GM23338 (cell line): ENCODE results near the gene MYO1D. TPM values are rescaled to one million over a fixed set of nuclear protein-coding genes. Genes with fewer than 3 reads are reported as not detected.

Experiments
- ATAC-seq: fragments of 200-7000 bp; cut with Tn5 transposase; 3 replicates; pipeline ENCODE4 v1.9.1; 2020
- DNase-seq: peaks from one replicate; pipeline ENCODE4 v3.0.0-alpha.2; 2015; ENCODE audit warnings: low spot score
- H2AFZ ChIP-seq: fragments of 200-600 bp; sonication (generic); 2 replicates; pipeline ENCODE4 v1.8.0; 2016; ENCODE audit warnings: antibody characterized with exemption, mild to moderate bottlenecking, moderate library complexity
- H3F3A ChIP-seq: fragments of 200-600 bp; sonication (generic); replicated peaks from 2 replicates; pipeline ENCODE4 v1.8.0; 2017; ENCODE audit warnings: antibody characterized with exemption, mixed run types, low read depth
- H3K27ac ChIP-seq: fragments of 200-600 bp; sonication (generic); 2 replicates; pipeline ENCODE4 v1.6.1; 2016; ENCODE audit warnings: low read depth
- H3K27me3 ChIP-seq: fragments of 200-600 bp; sonication (generic); 2 replicates; pipeline ENCODE4 v1.8.0; 2016; ENCODE audit warnings: mild to moderate bottlenecking, mixed run types, moderate library complexity; ENCODE audit not compliant: insufficient read depth
- H3K36me3 ChIP-seq: fragments of 200-600 bp; sonication (generic); 2 replicates; pipeline ENCODE4 v1.8.0; 2016; ENCODE audit warnings: mild to moderate bottlenecking; ENCODE audit not compliant: insufficient read depth
- H3K4me1 ChIP-seq: fragments of 200-600 bp; sonication (generic); 2 replicates; pipeline ENCODE4 v1.8.0; 2016; ENCODE audit warnings: mild to moderate bottlenecking, moderate library complexity; ENCODE audit not compliant: insufficient read depth
- H3K4me2 ChIP-seq: fragments of 200-600 bp; sonication (generic); 2 replicates; pipeline ENCODE4 v1.7.1; 2017; ENCODE audit warnings: mixed run types
- H3K4me3 ChIP-seq: fragments of 200-600 bp; sonication (generic); 2 replicates; pipeline ENCODE4 v1.6.1; 2016; ENCODE audit warnings: mixed run types
- H3K79me2 ChIP-seq: fragments of 200-600 bp; sonication (generic); replicated peaks from 2 replicates; pipeline ENCODE4 v1.8.0; 2017; ENCODE audit warnings: mild to moderate bottlenecking; ENCODE audit not compliant: insufficient read depth
- H3K9me2 ChIP-seq: fragments of 200-600 bp; sonication (generic); 2 replicates; pipeline ENCODE4 v1.8.0; 2017; ENCODE audit not compliant: insufficient read depth
- H4K20me1 ChIP-seq: fragments of 200-600 bp; sonication (generic); replicated peaks from 2 replicates; pipeline ENCODE4 v1.8.0; 2017; ENCODE audit warnings: mild to moderate bottlenecking; ENCODE audit not compliant: insufficient read depth
- H3K27ac Mint-ChIP-seq: 2 replicates; pipeline ENCODE4 v1.8.0; 2020; ENCODE audit warnings: inconsistent platforms, mild to moderate bottlenecking, moderate library complexity, mixed read lengths
- H3K27me3 Mint-ChIP-seq: 3 replicates; pipeline ENCODE4 v1.8.0; 2022; ENCODE audit warnings: low read depth, mild to moderate bottlenecking, moderate library complexity, mixed read lengths, inconsistent platforms; ENCODE audit not compliant: insufficient read depth, poor library complexity
- H3K36me3 Mint-ChIP-seq: 3 replicates; pipeline ENCODE4 v1.8.0; 2021; ENCODE audit warnings: low read depth, mild to moderate bottlenecking, inconsistent platforms, moderate library complexity, mixed read lengths
- H3K4me1 Mint-ChIP-seq: 3 replicates; pipeline ENCODE4 v1.8.0; 2020; ENCODE audit warnings: mild to moderate bottlenecking, inconsistent platforms, mixed read lengths
- H3K4me3 Mint-ChIP-seq: 3 replicates; pipeline ENCODE4 v1.8.0; 2021; ENCODE audit warnings: moderate library complexity, mild to moderate bottlenecking, inconsistent platforms, mixed read lengths
- H3K9me3 Mint-ChIP-seq: 3 replicates; pipeline ENCODE4 v1.8.0; 2020; ENCODE audit warnings: moderate library complexity, mild to moderate bottlenecking, inconsistent platforms, mixed read lengths
- EZH2phosphoT487 ChIP-seq: fragments of 200-600 bp; sonication (generic); IDR thresholded peaks from one replicate; pipeline ENCODE4 v1.8.1; 2018; ENCODE audit warnings: antibody characterized with exemption; ENCODE audit not compliant: unreplicated experiment
- JUNB ChIP-seq: IDR thresholded peaks from one replicate; pipeline ENCODE4 v1.6.1; 2016; ENCODE audit warnings: antibody characterized with exemption; ENCODE audit not compliant: unreplicated experiment
- POLR2AphosphoS5 ChIP-seq: IDR thresholded peaks from 2 replicates; pipeline ENCODE4 v1.6.1; 2016; ENCODE audit warnings: antibody characterized with exemption, low read depth
- STAT1 ChIP-seq: IDR thresholded peaks from one replicate; pipeline ENCODE4 v1.6.1; 2016; ENCODE audit warnings: antibody characterized with exemption; ENCODE audit not compliant: unreplicated experiment
- ZNF331 ChIP-seq: fragments of 250-450 bp; sonication (Bioruptor Pico); IDR thresholded peaks from 2 replicates; pipeline ENCODE4 v1.5.0; 2020; ENCODE audit warnings: low read depth, mild to moderate bottlenecking, moderate library complexity
- polyA plus RNA-seq: library from polyadenylated mRNA; unstranded; fragments of >200 nt; fragmentation: Nextera tagmentation; extraction: Ambion mirVana; gene quantifications from 2 replicates; pipeline ENCODE4 v1.2.1, GENCODE V29; 2016
- total RNA-seq: library from RNA; depleted of rRNA; stranded (reverse); fragments of >200 nt; shearing (Covaris generic); gene quantifications from 2 replicates; pipeline ENCODE4 v1.2.3, GENCODE V29; 2014
- TF ChIP-seq, protein P1 (sequence below), 2 experiments: fragments of 200-600 bp in 1 of 2; sonication (generic) in 1 of 2; conservative IDR thresholded peaks; 2 replicates each; pipeline versions ENCODE4 v1.5.1 to v1.6.1; 2016 to 2017; ENCODE audit warnings: antibody characterized with exemption in 2 of 2, low read depth in 2 of 2, mild to moderate bottlenecking in 2 of 2, moderate library complexity in 1 of 2
- TF ChIP-seq, protein P2 (sequence below): IDR thresholded peaks from 2 replicates; pipeline ENCODE4 v1.6.1; 2016; ENCODE audit warnings: antibody characterized with exemption
- TF ChIP-seq, protein P3 (sequence below): IDR thresholded peaks from one replicate; pipeline ENCODE4 v1.6.1; 2018; ENCODE audit warnings: antibody characterized with exemption; ENCODE audit not compliant: unreplicated experiment

The MYO1D gene
- total and polyA plus RNA-seq, 2 experiments from 2014 or later, result 8.6 to 28.6 TPM

DNA sequence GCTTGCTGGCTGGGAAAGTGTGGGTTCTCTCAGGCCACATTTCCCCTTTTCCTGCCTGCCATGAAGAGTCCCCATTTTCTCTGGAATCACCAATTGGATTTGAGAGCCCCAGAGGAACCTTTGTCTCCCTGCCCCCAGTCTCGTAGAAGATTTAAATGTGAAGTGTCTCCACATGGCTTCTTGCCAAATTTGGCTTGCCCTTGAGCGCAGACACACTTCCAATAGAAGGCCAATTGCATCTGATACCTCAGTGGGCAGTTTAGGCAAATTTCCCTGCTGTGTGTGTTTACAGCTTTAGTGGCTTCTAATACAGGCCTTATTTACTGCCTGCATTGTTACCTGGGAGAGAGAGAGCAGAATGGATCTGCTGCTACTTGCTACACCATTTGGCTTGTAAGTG is 360.5 kb downstream of the MYO1D start (continued):
- TF ChIP-seq, protein P1, sequence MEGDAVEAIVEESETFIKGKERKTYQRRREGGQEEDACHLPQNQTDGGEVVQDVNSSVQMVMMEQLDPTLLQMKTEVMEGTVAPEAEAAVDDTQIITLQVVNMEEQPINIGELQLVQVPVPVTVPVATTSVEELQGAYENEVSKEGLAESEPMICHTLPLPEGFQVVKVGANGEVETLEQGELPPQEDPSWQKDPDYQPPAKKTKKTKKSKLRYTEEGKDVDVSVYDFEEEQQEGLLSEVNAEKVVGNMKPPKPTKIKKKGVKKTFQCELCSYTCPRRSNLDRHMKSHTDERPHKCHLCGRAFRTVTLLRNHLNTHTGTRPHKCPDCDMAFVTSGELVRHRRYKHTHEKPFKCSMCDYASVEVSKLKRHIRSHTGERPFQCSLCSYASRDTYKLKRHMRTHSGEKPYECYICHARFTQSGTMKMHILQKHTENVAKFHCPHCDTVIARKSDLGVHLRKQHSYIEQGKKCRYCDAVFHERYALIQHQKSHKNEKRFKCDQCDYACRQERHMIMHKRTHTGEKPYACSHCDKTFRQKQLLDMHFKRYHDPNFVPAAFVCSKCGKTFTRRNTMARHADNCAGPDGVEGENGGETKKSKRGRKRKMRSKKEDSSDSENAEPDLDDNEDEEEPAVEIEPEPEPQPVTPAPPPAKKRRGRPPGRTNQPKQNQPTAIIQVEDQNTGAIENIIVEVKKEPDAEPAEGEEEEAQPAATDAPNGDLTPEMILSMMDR (conservative IDR thresholded peaks at IDR 0.05; ENCODE audit: low read depth in 2 of 2), result no peak
- TF ChIP-seq ZNF331, result no peak
- no peak for TF ChIP-seq POLR2AphosphoS5
- TF ChIP-seq, protein P2, sequence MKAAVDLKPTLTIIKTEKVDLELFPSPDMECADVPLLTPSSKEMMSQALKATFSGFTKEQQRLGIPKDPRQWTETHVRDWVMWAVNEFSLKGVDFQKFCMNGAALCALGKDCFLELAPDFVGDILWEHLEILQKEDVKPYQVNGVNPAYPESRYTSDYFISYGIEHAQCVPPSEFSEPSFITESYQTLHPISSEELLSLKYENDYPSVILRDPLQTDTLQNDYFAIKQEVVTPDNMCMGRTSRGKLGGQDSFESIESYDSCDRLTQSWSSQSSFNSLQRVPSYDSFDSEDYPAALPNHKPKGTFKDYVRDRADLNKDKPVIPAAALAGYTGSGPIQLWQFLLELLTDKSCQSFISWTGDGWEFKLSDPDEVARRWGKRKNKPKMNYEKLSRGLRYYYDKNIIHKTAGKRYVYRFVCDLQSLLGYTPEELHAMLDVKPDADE, result no peak
- no peak for TF ChIP-seq JUNB
- no peak for TF ChIP-seq EZH2phosphoT487
- no peak for TF ChIP-seq STAT1
- TF ChIP-seq, protein P3, sequence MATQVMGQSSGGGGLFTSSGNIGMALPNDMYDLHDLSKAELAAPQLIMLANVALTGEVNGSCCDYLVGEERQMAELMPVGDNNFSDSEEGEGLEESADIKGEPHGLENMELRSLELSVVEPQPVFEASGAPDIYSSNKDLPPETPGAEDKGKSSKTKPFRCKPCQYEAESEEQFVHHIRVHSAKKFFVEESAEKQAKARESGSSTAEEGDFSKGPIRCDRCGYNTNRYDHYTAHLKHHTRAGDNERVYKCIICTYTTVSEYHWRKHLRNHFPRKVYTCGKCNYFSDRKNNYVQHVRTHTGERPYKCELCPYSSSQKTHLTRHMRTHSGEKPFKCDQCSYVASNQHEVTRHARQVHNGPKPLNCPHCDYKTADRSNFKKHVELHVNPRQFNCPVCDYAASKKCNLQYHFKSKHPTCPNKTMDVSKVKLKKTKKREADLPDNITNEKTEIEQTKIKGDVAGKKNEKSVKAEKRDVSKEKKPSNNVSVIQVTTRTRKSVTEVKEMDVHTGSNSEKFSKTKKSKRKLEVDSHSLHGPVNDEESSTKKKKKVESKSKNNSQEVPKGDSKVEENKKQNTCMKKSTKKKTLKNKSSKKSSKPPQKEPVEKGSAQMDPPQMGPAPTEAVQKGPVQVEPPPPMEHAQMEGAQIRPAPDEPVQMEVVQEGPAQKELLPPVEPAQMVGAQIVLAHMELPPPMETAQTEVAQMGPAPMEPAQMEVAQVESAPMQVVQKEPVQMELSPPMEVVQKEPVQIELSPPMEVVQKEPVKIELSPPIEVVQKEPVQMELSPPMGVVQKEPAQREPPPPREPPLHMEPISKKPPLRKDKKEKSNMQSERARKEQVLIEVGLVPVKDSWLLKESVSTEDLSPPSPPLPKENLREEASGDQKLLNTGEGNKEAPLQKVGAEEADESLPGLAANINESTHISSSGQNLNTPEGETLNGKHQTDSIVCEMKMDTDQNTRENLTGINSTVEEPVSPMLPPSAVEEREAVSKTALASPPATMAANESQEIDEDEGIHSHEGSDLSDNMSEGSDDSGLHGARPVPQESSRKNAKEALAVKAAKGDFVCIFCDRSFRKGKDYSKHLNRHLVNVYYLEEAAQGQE, result no peak

DNA sequence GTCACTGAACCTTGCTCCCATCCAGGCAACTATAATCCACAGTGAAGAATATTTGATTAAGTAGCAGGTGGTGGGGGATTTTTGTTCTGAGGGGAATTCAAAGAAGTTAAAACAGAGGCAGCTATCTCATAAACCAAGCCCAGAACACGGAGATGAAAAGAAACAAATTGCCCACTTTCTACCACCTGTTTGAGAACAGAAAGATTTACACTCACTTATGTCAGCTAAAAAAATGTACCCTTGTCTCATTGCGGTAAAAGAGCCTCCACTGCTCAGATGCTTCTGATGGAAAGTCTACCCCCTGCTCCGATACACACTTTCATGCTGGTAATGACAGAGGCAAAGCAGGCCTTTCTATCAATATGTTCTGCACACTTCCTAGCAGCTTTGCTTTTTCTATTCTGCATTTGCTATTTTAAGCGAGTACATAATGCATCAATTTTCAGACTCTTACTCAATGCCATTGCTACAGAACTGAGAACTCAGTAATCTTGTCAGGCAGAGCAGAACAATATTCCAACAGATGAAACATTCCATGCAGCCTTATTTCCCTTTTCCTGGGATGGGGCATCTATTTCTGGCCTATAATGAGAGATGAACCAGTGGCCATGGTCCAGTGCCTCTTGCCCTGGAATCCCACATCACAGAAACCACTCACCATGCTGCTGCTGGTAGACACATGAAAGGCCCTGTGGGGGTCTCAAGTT is 361.1 kb downstream of the MYO1D start:
- peaks cover 57% of the 10 kb centered on the region for H3K4me1 Mint-ChIP-seq
- H3K36me3 Mint-ChIP-seq, result no peaks in the 10 kb centered on the region
- peak overlapping the region; percentile 59; the same call in 1 of the 2 replicates for H3K4me2 ChIP-seq

More for the DNA sequence above, 361.1 kb downstream of the MYO1D start:
- peak overlapping the region; percentile 21; the same call in 1 of the 2 replicates for H2AFZ ChIP-seq
- no peaks in the 10 kb centered on the region for H3K9me2 ChIP-seq
- Mint-ChIP-seq H3K9me3 (no peaks in the 10 kb centered on the region), H3K27me3 (peaks cover 16% of the 10 kb centered on the region), H3K4me3 (no peak overlapping the region), H3K27ac (peak overlapping the region; percentile 74; the same call in 1 of the 2 replicates)
- H3K36me3 ChIP-seq, result no peaks in the 10 kb centered on the region
- TF ChIP-seq, protein P2, result no peak
- TF ChIP-seq ZNF331, result no peak
- H3K27ac ChIP-seq, result peak overlapping the region; percentile 76; the same call in 1 of the 2 replicates
- peaks cover 20% of the 10 kb centered on the region for H3F3A ChIP-seq
- H3K4me1 ChIP-seq, result peaks cover 49% of the 10 kb centered on the region
- H3K79me2 ChIP-seq, result no peaks in the 10 kb centered on the region
- no peak overlapping the region for H3K4me3 ChIP-seq
- no peak for ATAC-seq
- DNase-seq, result no peak
- no peaks in the 10 kb centered on the region for H4K20me1 ChIP-seq
- H3K27me3 ChIP-seq, result no peaks in the 10 kb centered on the region
